Neural crest cell (in vitro differentiated cells): ENCODE data around the gene ME1. TPM values are rescaled to one million over a fixed set of nuclear protein-coding genes. Genes with fewer than 3 reads are reported as not detected.

Experiments
- DNase-seq: peaks from one replicate; pipeline ENCODE4 v3.0.0; 2021; ENCODE audit warnings: low read depth, mixed read lengths, low spot score
- H3K27ac Mint-ChIP-seq: one replicate; pipeline ENCODE4 v1.8.0; 2021; ENCODE audit warnings: mild to moderate bottlenecking, mixed read lengths; ENCODE audit not compliant: unreplicated experiment
- H3K27me3 Mint-ChIP-seq: 2 replicates; pipeline ENCODE4 v1.8.0; 2021; ENCODE audit warnings: low read depth, mild to moderate bottlenecking, mixed read lengths
- H3K36me3 Mint-ChIP-seq: 2 replicates; pipeline ENCODE4 v1.8.0; 2021; ENCODE audit warnings: low read depth, mild to moderate bottlenecking, mixed read lengths
- H3K4me1 Mint-ChIP-seq: 2 replicates; pipeline ENCODE4 v1.8.0; 2021; ENCODE audit warnings: mixed read lengths
- H3K4me3 Mint-ChIP-seq: one replicate; pipeline ENCODE4 v1.8.0; 2021; ENCODE audit warnings: mild to moderate bottlenecking, mixed read lengths
- H3K9me3 Mint-ChIP-seq: 2 replicates; pipeline ENCODE4 v1.8.0; 2021; ENCODE audit warnings: mixed read lengths
- CTCF ChIP-seq: fragments of 200-600 bp; sonication (generic); conservative IDR thresholded peaks from 2 replicates; pipeline ENCODE4 v1.5.0; 2021; ENCODE audit warnings: antibody characterized with exemption, mild to moderate bottlenecking
- total RNA-seq: library from RNA; stranded (reverse); gene quantifications from 2 replicates; pipeline ENCODE4 v1.2.1, GENCODE V29; 2021

The ME1 gene
- total RNA-seq, 1 donor from 2014 or later, result 4.4 TPM

GRCh38 chr6:83472767-83473166 lies 41.9 kb upstream of the ME1 start:
- Mint-ChIP-seq H3K4me1 (no peaks in the 10 kb centered on the region), H3K36me3 (no peaks in the 10 kb centered on the region), H3K9me3 (no peaks in the 10 kb centered on the region), H3K27ac (no peak overlapping the region), H3K4me3 (no peak overlapping the region), H3K27me3 (no peaks in the 10 kb centered on the region)
- no peak for TF ChIP-seq CTCF
- no peak for DNase-seq

- Mint-ChIP-seq H3K27ac (no peak overlapping the region), H3K4me1 (no peaks in the 10 kb centered on the region), H3K36me3 (no peaks in the 10 kb centered on the region), H3K9me3 (no peaks in the 10 kb centered on the region), H3K4me3 (no peak overlapping the region), H3K27me3 (no peaks in the 10 kb centered on the region)
- no peak for DNase-seq
- no peak for TF ChIP-seq CTCF
Observed at GRCh38 chr6:83470587-83470986, 39.7 kb upstream of the ME1 start.

- Mint-ChIP-seq H3K4me1 (no peaks in the 10 kb centered on the region), H3K27ac (no peak overlapping the region), H3K9me3 (no peaks in the 10 kb centered on the region), H3K4me3 (no peak overlapping the region), H3K27me3 (no peaks in the 10 kb centered on the region), H3K36me3 (no peaks in the 10 kb centered on the region)
- TF ChIP-seq CTCF, result no peak
- no peak for DNase-seq
Observed at GRCh38 chr6:83470001-83470400, 39.1 kb upstream of the ME1 start.

GRCh38 chr6:83467620-83468036 lies 36.8 kb upstream of the ME1 start:
- Mint-ChIP-seq H3K4me1 (no peaks in the 10 kb centered on the region), H3K27ac (no peak overlapping the region), H3K9me3 (no peaks in the 10 kb centered on the region), H3K4me3 (no peak overlapping the region), H3K27me3 (no peaks in the 10 kb centered on the region), H3K36me3 (no peaks in the 10 kb centered on the region)
- no peak for DNase-seq
- TF ChIP-seq CTCF, result no peak

- Mint-ChIP-seq H3K27ac (no peak overlapping the region), H3K9me3 (no peaks in the 10 kb centered on the region), H3K4me1 (no peaks in the 10 kb centered on the region), H3K4me3 (no peak overlapping the region), H3K36me3 (no peaks in the 10 kb centered on the region), H3K27me3 (no peaks in the 10 kb centered on the region)
- no peak for DNase-seq
- TF ChIP-seq CTCF, result no peak
Observed at GRCh38 chr6:83466328-83466727, 35.5 kb upstream of the ME1 start.
